ENCODE results near the gene PPP2R5A. TPM values are rescaled to one million over a fixed set of nuclear protein-coding genes. Genes with fewer than 3 reads are reported as not detected.

The PPP2R5A gene
- total and polyA plus RNA-seq, 2 of the 13 experiments (the other 11 are each of a cell fraction or from before 2014, with no cell fraction given): 22.0 to 31.4 TPM

DNA sequence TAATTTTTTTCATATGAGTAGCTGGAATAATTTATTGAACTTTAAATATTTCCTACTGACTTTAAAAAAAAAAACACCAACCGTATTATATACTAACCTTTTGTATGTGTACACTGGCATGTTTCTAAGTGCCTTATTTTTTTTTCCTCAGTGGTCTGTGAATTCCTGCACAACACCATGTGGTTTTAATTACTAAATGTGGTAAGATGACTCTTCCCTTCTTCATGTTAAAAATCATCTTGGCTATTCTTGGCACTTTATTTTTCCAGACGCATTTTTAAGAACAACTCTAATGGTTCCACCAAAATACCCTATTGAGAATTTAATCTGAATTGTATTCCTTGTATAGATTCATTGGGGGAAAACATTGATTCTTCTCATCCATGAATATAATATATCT is 28.4 kb downstream of the PPP2R5A start (continued):
- TF ChIP-seq, protein P1, sequence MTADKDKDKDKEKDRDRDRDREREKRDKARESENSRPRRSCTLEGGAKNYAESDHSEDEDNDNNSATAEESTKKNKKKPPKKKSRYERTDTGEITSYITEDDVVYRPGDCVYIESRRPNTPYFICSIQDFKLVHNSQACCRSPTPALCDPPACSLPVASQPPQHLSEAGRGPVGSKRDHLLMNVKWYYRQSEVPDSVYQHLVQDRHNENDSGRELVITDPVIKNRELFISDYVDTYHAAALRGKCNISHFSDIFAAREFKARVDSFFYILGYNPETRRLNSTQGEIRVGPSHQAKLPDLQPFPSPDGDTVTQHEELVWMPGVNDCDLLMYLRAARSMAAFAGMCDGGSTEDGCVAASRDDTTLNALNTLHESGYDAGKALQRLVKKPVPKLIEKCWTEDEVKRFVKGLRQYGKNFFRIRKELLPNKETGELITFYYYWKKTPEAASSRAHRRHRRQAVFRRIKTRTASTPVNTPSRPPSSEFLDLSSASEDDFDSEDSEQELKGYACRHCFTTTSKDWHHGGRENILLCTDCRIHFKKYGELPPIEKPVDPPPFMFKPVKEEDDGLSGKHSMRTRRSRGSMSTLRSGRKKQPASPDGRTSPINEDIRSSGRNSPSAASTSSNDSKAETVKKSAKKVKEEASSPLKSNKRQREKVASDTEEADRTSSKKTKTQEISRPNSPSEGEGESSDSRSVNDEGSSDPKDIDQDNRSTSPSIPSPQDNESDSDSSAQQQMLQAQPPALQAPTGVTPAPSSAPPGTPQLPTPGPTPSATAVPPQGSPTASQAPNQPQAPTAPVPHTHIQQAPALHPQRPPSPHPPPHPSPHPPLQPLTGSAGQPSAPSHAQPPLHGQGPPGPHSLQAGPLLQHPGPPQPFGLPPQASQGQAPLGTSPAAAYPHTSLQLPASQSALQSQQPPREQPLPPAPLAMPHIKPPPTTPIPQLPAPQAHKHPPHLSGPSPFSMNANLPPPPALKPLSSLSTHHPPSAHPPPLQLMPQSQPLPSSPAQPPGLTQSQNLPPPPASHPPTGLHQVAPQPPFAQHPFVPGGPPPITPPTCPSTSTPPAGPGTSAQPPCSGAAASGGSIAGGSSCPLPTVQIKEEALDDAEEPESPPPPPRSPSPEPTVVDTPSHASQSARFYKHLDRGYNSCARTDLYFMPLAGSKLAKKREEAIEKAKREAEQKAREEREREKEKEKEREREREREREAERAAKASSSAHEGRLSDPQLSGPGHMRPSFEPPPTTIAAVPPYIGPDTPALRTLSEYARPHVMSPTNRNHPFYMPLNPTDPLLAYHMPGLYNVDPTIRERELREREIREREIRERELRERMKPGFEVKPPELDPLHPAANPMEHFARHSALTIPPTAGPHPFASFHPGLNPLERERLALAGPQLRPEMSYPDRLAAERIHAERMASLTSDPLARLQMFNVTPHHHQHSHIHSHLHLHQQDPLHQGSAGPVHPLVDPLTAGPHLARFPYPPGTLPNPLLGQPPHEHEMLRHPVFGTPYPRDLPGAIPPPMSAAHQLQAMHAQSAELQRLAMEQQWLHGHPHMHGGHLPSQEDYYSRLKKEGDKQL (CRISPR knock-in tag; IDR thresholded peaks at IDR 0.05; ENCODE audit: low read depth): no peak
- TF ChIP-seq ZNF260 (CRISPR knock-in tag; IDR thresholded peaks at IDR 0.05; ENCODE audit: borderline replicate concordance, low read depth) (no peak), ZKSCAN1 (IDR thresholded peaks at IDR 0.05; ENCODE audit: low read length) (no peak), ATRX (CRISPR knock-in tag; IDR thresholded peaks at IDR 0.05; ENCODE audit: borderline replicate concordance) (no peak), CBX5 (CRISPR knock-in tag; IDR thresholded peaks at IDR 0.05; ENCODE audit: borderline replicate concordance) (no peak), PHF5A (CRISPR knock-in tag; IDR thresholded peaks at IDR 0.05; ENCODE audit: low read depth, unreplicated experiment) (no peak)
- TF ChIP-seq, protein P2, sequence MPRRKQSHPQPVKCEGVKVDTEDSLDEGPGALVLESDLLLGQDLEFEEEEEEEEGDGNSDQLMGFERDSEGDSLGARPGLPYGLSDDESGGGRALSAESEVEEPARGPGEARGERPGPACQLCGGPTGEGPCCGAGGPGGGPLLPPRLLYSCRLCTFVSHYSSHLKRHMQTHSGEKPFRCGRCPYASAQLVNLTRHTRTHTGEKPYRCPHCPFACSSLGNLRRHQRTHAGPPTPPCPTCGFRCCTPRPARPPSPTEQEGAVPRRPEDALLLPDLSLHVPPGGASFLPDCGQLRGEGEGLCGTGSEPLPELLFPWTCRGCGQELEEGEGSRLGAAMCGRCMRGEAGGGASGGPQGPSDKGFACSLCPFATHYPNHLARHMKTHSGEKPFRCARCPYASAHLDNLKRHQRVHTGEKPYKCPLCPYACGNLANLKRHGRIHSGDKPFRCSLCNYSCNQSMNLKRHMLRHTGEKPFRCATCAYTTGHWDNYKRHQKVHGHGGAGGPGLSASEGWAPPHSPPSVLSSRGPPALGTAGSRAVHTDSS (CRISPR knock-in tag; conservative IDR thresholded peaks at IDR 0.05): no peak
- TF ChIP-seq, protein P3, sequence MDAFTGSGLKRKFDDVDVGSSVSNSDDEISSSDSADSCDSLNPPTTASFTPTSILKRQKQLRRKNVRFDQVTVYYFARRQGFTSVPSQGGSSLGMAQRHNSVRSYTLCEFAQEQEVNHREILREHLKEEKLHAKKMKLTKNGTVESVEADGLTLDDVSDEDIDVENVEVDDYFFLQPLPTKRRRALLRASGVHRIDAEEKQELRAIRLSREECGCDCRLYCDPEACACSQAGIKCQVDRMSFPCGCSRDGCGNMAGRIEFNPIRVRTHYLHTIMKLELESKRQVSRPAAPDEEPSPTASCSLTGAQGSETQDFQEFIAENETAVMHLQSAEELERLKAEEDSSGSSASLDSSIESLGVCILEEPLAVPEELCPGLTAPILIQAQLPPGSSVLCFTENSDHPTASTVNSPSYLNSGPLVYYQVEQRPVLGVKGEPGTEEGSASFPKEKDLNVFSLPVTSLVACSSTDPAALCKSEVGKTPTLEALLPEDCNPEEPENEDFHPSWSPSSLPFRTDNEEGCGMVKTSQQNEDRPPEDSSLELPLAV (CRISPR knock-in tag; conservative IDR thresholded peaks at IDR 0.05; ENCODE audit: low read depth): no peak

Measured in HepG2 (cell line).